ENCODE measurements around the gene DBNDD1. TPM values are rescaled to one million over a fixed set of nuclear protein-coding genes. Genes with fewer than 3 reads are reported as not detected.
"Not testable (repeated sequence)": the region's sequence is repeated elsewhere in the genome, so short reads cannot be mapped to it uniquely, and the experiment has no call there.

Gene DBNDD1
- polyA plus RNA-seq, result 1 to 10 TPM in 2 of 4 donors, under 1 TPM in 1, not detected in 1; 0.67 to 8.3 (median 2.2) TPM
- long read RNA-seq, donor 1, result 0 reads
- long read RNA-seq, donor 2, partial matches to known transcripts, result 0 of 1 reads
- long read RNA-seq, donor 2, other reads (novel, unspliced or antisense), result 0 of 1 reads
- long read RNA-seq, donor 3, partial matches to known transcripts, result 0 of 6 reads
- long read RNA-seq, donor 3, other reads (novel, unspliced or antisense), result 0 of 6 reads
- long read RNA-seq, donor 4, result 0 reads
- long read RNA-seq, donor 5, partial matches to known transcripts, result 0 of 2 reads
- long read RNA-seq, donor 5, other reads (novel, unspliced or antisense), result 0 of 2 reads
- long read RNA-seq, donor 6, partial matches to known transcripts, result 0 of 5 reads
- long read RNA-seq, donor 6, other reads (novel, unspliced or antisense), result 0 of 5 reads
- long read RNA-seq, donor 7, partial matches to known transcripts, result 0 of 4 reads
- long read RNA-seq, donor 7, other reads (novel, unspliced or antisense), result 0 of 4 reads
- long read RNA-seq, donor 8, partial matches to known transcripts, result 0 of 2 reads
- long read RNA-seq, donor 8, other reads (novel, unspliced or antisense), result 0 of 2 reads
- long read RNA-seq, donor 9, partial matches to known transcripts, result 0 of 2 reads
- long read RNA-seq, donor 9, other reads (novel, unspliced or antisense), result 0 of 2 reads
- long read RNA-seq, donor 10, partial matches to known transcripts, result 0 of 5 reads
- long read RNA-seq, donor 10, other reads (novel, unspliced or antisense), result 0 of 5 reads

DNA sequence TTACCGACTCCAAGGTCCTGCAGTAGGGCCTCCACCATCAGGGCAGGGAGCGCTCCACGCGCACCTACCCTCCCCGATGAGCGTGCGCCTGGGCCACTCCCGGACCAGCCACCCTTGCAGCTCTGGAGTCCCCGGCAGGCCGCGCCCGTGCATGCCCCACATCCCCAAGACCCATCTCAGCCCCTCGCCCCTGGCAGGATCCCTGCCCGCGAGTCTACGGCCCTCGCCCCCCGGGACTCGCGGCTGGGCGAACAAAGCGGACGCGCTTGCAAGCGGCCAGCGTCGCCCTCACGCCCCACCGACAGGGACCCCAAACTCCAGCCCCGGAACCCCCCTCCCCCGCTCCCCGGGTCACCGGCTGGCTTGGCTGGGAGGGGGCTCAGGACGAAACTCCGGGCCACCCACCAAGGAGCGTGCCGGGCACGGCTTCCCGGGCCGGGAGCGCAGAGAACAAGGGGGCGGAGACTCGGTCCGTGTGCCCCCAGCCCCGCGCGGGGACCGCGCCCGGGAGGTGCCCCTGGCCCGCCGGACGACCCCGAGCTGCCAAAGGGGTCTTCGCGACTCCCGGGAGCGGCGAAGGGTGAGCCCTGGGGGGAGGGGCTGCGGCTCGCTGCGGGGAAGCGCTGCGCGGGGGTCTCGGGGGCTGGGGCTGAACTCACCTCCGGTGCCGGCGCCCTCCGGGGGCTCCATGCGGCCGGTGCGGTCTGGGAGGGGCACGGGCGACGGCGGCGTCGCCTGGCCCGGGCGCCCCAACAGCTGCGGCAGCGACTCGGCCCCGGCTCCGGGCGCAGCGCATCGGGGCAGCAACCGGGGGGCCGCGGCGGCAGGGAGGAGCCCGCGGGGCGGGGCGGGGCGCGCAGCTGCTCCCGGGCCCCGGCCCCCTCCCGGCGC lies at the start of gene DBNDD1:
Gene DBNDD1 (minus strand): TSS at position 805 of the 891 bp plus-strand sequence. CDS start 115 bp downstream, at position 690.
- H3K4me1 ChIP-seq (ENCODE audit: control insufficient read depth in 3 of 3, insufficient read depth in 2 of 3, low read depth in 1 of 3, low read length in 2 of 3), result peaks cover 0 to 30% (median 4%) of the 10 kb centered on the region in 3 donors
- DNase-seq, result peak in 1 of 2 donors; percentile 65

GRCh38 chr16:90061437-90061836 lies 42.2 kb upstream of the DBNDD1 start:
- Histone ChIP-seq H3K36me3 (ENCODE audit: control insufficient read depth in 3 of 3, insufficient read depth in 2 of 3, low read depth in 1 of 3, low read length in 3 of 3) (no peaks in the 10 kb centered on the region), H3K27me3 (ENCODE audit: control insufficient read depth in 3 of 3, insufficient read depth in 3 of 3, low read length in 3 of 3) (no peaks in the 10 kb centered on the region), H3K9me3 (ENCODE audit: control insufficient read depth in 2 of 2, insufficient read depth in 1 of 2, low read depth in 1 of 2, low read length in 1 of 2) (peaks cover 0 to 1% of the 10 kb centered on the region in 2 donors), H3K4me1 (ENCODE audit: control insufficient read depth in 3 of 3, insufficient read depth in 2 of 3, low read depth in 1 of 3, low read length in 2 of 3) (peaks cover 0 to 4% (median 0%) of the 10 kb centered on the region in 3 donors), H3K27ac (ENCODE audit: low read depth in 1 of 3, low read length in 2 of 3) (no peak overlapping the region), H3K4me3 (ENCODE audit: low read depth in 1 of 3, low read length in 3 of 3) (no peak overlapping the region)
- FAIRE-seq (no peak), DNase-seq (no peak)
- 61 to 69% (median 64%) methylated on average over 3 of the region's 3 CpGs for WGBS, 3 donors

More for the DNA sequence above, at the start of gene DBNDD1:
- WGBS, 3 donors, result 2% methylated on average over 44 to 103 of the region's 103 CpGs
- H3K27ac ChIP-seq (ENCODE audit: low read depth in 1 of 3, low read length in 2 of 3), result peak within 1 kb of the TSS in 1 of 3 donors; percentile 76
- H3K9me3 ChIP-seq (ENCODE audit: control insufficient read depth in 2 of 2, insufficient read depth in 1 of 2, low read depth in 1 of 2, low read length in 1 of 2), result no peaks in the 10 kb centered on the region
- H3K27me3 ChIP-seq (ENCODE audit: control insufficient read depth in 3 of 3, insufficient read depth in 3 of 3, low read length in 3 of 3), result peaks cover 0 to 4% (median 0%) of the 10 kb centered on the region in 3 donors
- FAIRE-seq, result no peak
- H3K4me3 ChIP-seq (ENCODE audit: low read depth in 1 of 3, low read length in 3 of 3), result peak within 1 kb of the TSS; percentile 42 to 67 (median 59)
- peaks cover 0 to 4% (median 0%) of the 10 kb centered on the region in 3 donors for H3K36me3 ChIP-seq (ENCODE audit: control insufficient read depth in 3 of 3, insufficient read depth in 2 of 3, low read depth in 1 of 3, low read length in 3 of 3)

DNA sequence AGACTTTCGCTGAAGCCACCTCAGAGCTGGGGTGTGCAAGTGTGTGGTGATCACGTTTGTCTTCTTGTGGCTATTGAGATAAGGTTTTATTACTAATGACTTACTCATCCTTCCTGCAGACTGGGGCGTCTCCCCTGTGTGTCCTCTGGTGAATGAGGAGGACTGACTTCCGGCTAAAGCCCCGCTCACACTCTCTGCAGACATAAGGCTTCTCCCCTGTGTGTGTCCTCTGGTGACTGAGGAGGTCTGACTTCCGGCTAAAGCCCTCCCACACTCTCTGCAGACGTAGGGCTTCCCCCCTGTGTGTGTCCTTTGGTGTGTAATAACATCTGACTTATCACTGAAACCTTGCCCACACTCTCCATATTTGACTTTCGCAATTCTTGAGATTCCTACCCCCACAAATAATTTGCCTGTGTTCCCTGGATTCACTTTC lies 38.5 kb upstream of the DBNDD1 start:
- DNase-seq (peak in 1 of 2 donors; percentile 40), FAIRE-seq (no peak)
- Histone ChIP-seq H3K4me3 (ENCODE audit: low read depth in 1 of 3, low read length in 3 of 3) (no peak overlapping the region), H3K27ac (ENCODE audit: low read depth in 1 of 3, low read length in 2 of 3) (no peak overlapping the region), H3K36me3 (ENCODE audit: control insufficient read depth in 3 of 3, insufficient read depth in 2 of 3, low read depth in 1 of 3, low read length in 3 of 3) (no peaks in the 10 kb centered on the region), H3K4me1 (ENCODE audit: control insufficient read depth in 3 of 3, insufficient read depth in 2 of 3, low read depth in 1 of 3, low read length in 2 of 3) (peaks cover 0 to 4% (median 0%) of the 10 kb centered on the region in 3 donors), H3K27me3 (ENCODE audit: control insufficient read depth in 3 of 3, insufficient read depth in 3 of 3, low read length in 3 of 3) (no peaks in the 10 kb centered on the region), H3K9me3 (ENCODE audit: control insufficient read depth in 2 of 2, insufficient read depth in 1 of 2, low read depth in 1 of 2, low read length in 1 of 2) (peaks cover 0 to 24% of the 10 kb centered on the region in 2 donors)
- WGBS, 3 donors, result 46 to 53% (median 48%) methylated on average over 8 of the region's 8 CpGs

DNA sequence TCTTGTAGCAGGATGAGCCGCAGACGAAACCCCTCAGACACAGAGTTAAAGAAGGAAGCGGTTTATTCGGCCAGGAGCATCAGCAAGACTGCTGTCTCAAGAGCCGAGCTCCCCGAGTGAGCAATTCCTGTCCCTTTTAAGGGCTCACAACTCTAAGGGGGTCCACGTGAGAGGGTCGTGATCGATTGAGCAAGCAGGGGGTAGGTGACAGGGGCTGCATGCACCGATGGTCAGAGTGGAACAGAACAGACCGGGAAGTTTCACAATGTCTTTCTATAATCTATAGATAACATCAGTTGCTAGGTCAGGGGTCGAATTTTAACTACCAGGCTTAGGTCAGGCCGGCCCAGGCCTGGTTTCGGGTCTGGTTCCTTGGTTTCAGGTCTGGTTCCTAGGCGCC lies 37.3 kb upstream of the DBNDD1 start:
- DNase-seq; H3K27me3 ChIP-seq (ENCODE audit: control insufficient read depth in 3 of 3, insufficient read depth in 3 of 3, low read length in 3 of 3); H3K27ac ChIP-seq (ENCODE audit: low read depth in 1 of 3, low read length in 2 of 3); H3K4me1 ChIP-seq (ENCODE audit: control insufficient read depth in 3 of 3, insufficient read depth in 2 of 3, low read depth in 1 of 3, low read length in 2 of 3); FAIRE-seq; H3K4me3 ChIP-seq (ENCODE audit: low read depth in 1 of 3, low read length in 3 of 3); H3K36me3 ChIP-seq (ENCODE audit: control insufficient read depth in 3 of 3, insufficient read depth in 2 of 3, low read depth in 1 of 3, low read length in 3 of 3): not testable (repeated sequence)
- WGBS, 3 donors, result 78 to 85% (median 83%) methylated on average over 15 of the region's 15 CpGs
- peaks cover 0 to 24% of the 10 kb centered on the region in 2 donors for H3K9me3 ChIP-seq (ENCODE audit: control insufficient read depth in 2 of 2, insufficient read depth in 1 of 2, low read depth in 1 of 2, low read length in 1 of 2)

- Histone ChIP-seq H3K36me3 (ENCODE audit: control insufficient read depth in 3 of 3, insufficient read depth in 2 of 3, low read depth in 1 of 3, low read length in 3 of 3) (no peaks in the 10 kb centered on the region), H3K27me3 (ENCODE audit: control insufficient read depth in 3 of 3, insufficient read depth in 3 of 3, low read length in 3 of 3) (no peaks in the 10 kb centered on the region), H3K4me1 (ENCODE audit: control insufficient read depth in 3 of 3, insufficient read depth in 2 of 3, low read depth in 1 of 3, low read length in 2 of 3) (peaks cover 0 to 4% (median 0%) of the 10 kb centered on the region in 3 donors), H3K4me3 (ENCODE audit: low read depth in 1 of 3, low read length in 3 of 3) (no peak overlapping the region), H3K27ac (ENCODE audit: low read depth in 1 of 3, low read length in 2 of 3) (peak overlapping the region in 1 of 3 donors; percentile 47), H3K9me3 (ENCODE audit: control insufficient read depth in 2 of 2, insufficient read depth in 1 of 2, low read depth in 1 of 2, low read length in 1 of 2) (peaks cover 0 to 24% of the 10 kb centered on the region in 2 donors)
- DNase-seq (peak in 1 of 2 donors; percentile 60), FAIRE-seq (no peak)
- 45 to 64% (median 51%) methylated on average over 4 of the region's 4 CpGs for WGBS, 3 donors
Measured at GRCh38 chr16:90055371-90055770, 36.1 kb upstream of the DBNDD1 start.

DNA sequence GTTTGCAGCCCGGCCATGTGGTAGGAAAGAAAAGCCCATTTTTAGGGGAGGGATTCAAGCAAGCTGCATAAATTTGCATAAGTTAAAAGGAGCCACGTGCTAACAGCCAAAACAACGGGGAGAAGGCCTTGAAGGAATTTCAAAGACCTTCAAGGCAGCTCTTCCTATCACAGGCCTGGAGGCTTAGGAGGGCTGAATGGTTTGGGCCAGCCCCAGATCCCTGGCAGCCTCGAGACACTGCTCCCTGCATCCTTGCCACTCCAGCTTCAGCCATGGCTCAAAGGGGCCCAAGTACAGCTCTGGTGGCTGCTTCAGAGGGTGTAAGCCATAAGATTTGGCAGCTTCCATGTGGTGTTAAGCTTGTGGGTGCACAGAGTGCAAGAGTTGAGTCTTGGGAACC lies 35.3 kb upstream of the DBNDD1 start:
- WGBS, 3 donors, result 40 to 58% (median 46%) methylated on average over 4 of the region's 4 CpGs
- no peaks in the 10 kb centered on the region for H3K36me3 ChIP-seq (ENCODE audit: control insufficient read depth in 3 of 3, insufficient read depth in 2 of 3, low read depth in 1 of 3, low read length in 3 of 3)
- no peak for FAIRE-seq
- H3K4me1 ChIP-seq (ENCODE audit: control insufficient read depth in 3 of 3, insufficient read depth in 2 of 3, low read depth in 1 of 3, low read length in 2 of 3), result peaks cover 0 to 4% (median 0%) of the 10 kb centered on the region in 3 donors
- no peak overlapping the region for H3K4me3 ChIP-seq (ENCODE audit: low read depth in 1 of 3, low read length in 3 of 3)
- no peak overlapping the region for H3K27ac ChIP-seq (ENCODE audit: low read depth in 1 of 3, low read length in 2 of 3)
- peaks cover 0 to 24% of the 10 kb centered on the region in 2 donors for H3K9me3 ChIP-seq (ENCODE audit: control insufficient read depth in 2 of 2, insufficient read depth in 1 of 2, low read depth in 1 of 2, low read length in 1 of 2)
- no peak for DNase-seq
- no peaks in the 10 kb centered on the region for H3K27me3 ChIP-seq (ENCODE audit: control insufficient read depth in 3 of 3, insufficient read depth in 3 of 3, low read length in 3 of 3)

- 72 to 81% (median 73%) methylated on average over 1 of the region's 1 CpG for WGBS, 3 donors
- Histone ChIP-seq H3K4me3 (ENCODE audit: low read depth in 1 of 3, low read length in 3 of 3) (no peak overlapping the region), H3K4me1 (ENCODE audit: control insufficient read depth in 3 of 3, insufficient read depth in 2 of 3, low read depth in 1 of 3, low read length in 2 of 3) (peaks cover 0 to 4% (median 0%) of the 10 kb centered on the region in 3 donors), H3K27me3 (ENCODE audit: control insufficient read depth in 3 of 3, insufficient read depth in 3 of 3, low read length in 3 of 3) (no peaks in the 10 kb centered on the region), H3K36me3 (ENCODE audit: control insufficient read depth in 3 of 3, insufficient read depth in 2 of 3, low read depth in 1 of 3, low read length in 3 of 3) (no peaks in the 10 kb centered on the region), H3K9me3 (ENCODE audit: control insufficient read depth in 2 of 2, insufficient read depth in 1 of 2, low read depth in 1 of 2, low read length in 1 of 2) (peaks cover 0 to 24% of the 10 kb centered on the region in 2 donors), H3K27ac (ENCODE audit: low read depth in 1 of 3, low read length in 2 of 3) (no peak overlapping the region)
- DNase-seq (no peak), FAIRE-seq (no peak)
Measured at GRCh38 chr16:90053902-90054500, 34.7 kb upstream of the DBNDD1 start.
